Gastrocnemius medialis (tissue), 4 donors: ENCODE measurements around the gene CASZ1.

Source experiments
- POLR2A ChIP-seq, 2 donors: fragments of 450-650 bp; IDR thresholded peaks; one replicate each; pipeline ENCODE4 v1.6.1; 2017; ENCODE audit warnings: antibody characterized with exemption in 2 of 2, mild to moderate bottlenecking in 2 of 2, moderate library complexity in 2 of 2
- TF ChIP-seq, protein P1 (sequence below), 5 experiments: fragments of 450-650 bp in 3 of 5; fragments of 200-600 bp in 2 of 5; sonication (generic) in 2 of 5; IDR thresholded peaks in 4 of 5; conservative IDR thresholded peaks in 1 of 5; 1 replicate in 4 of 5; 2 replicates in 1 of 5; pipeline ENCODE4 v1.5.1; 2016 to 2019; ENCODE audit warnings: antibody characterized with exemption in 5 of 5, mild to moderate bottlenecking in 3 of 5, moderate library complexity in 3 of 5

DNA sequence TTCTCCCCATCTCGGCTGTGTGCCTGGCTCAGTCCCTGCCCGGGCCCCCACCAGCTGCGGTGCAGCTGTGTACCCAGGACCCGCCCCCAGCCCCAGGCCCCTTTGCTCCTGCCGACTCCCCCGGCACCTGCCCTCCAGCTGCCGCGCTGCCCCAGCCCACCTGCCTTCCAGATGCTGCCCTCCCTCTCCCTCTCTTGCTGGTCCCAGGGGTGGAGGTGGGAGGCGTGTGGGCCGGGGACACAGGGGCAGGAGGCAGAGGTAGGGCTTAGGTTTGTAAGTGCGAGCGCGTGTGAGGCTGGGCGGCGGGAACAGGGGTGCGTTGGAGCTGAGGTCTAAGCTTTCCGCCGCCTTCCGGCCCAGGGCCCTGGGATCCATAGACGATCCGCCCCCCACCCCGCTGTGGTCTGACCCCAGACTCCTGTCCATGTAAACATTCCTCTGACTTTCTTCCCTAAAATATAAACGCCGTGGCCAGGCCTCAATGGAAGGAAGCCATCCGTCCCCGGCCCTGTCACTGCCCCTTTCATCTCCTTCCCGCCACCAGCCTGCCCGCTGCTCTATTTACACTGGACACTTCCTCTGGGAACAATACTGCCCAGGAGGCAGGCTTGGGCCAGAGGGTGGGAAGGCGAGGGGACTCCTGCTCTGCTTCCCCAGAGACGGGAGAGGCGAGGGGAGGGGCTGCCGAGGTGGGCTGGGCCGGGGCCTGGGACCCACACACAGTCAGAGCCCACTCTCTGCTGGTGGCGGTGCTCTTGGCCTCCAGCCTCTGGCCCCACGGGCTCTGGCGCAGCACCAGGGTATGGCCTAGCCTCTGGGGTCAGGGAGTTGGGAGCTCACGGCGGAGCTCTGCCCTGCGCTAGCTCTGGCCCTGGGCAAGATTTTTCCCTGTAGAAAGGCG is 128.3 kb downstream of the CASZ1 start:
- TF ChIP-seq, protein P1, sequence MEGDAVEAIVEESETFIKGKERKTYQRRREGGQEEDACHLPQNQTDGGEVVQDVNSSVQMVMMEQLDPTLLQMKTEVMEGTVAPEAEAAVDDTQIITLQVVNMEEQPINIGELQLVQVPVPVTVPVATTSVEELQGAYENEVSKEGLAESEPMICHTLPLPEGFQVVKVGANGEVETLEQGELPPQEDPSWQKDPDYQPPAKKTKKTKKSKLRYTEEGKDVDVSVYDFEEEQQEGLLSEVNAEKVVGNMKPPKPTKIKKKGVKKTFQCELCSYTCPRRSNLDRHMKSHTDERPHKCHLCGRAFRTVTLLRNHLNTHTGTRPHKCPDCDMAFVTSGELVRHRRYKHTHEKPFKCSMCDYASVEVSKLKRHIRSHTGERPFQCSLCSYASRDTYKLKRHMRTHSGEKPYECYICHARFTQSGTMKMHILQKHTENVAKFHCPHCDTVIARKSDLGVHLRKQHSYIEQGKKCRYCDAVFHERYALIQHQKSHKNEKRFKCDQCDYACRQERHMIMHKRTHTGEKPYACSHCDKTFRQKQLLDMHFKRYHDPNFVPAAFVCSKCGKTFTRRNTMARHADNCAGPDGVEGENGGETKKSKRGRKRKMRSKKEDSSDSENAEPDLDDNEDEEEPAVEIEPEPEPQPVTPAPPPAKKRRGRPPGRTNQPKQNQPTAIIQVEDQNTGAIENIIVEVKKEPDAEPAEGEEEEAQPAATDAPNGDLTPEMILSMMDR (IDR thresholded peaks at IDR 0.05 in 4 of 5, conservative IDR thresholded peaks at IDR 0.05 in 1 of 5): no peak
- TF ChIP-seq POLR2A (IDR thresholded peaks at IDR 0.05): no peak
